HEK293T (cell line): ENCODE results near the gene RYR3.

Experiments
- ARNT ChIP-seq: fragments of 450-650 bp; IDR thresholded peaks from 2 replicates; pipeline ENCODE4 v1.6.1; 2017; ENCODE audit warnings: mild to moderate bottlenecking
- BHLHE40 ChIP-seq: fragments of 450-650 bp; IDR thresholded peaks from 2 replicates; pipeline ENCODE4 v1.6.1; 2016; ENCODE audit warnings: mild to moderate bottlenecking, moderate library complexity, borderline replicate concordance

DNA sequence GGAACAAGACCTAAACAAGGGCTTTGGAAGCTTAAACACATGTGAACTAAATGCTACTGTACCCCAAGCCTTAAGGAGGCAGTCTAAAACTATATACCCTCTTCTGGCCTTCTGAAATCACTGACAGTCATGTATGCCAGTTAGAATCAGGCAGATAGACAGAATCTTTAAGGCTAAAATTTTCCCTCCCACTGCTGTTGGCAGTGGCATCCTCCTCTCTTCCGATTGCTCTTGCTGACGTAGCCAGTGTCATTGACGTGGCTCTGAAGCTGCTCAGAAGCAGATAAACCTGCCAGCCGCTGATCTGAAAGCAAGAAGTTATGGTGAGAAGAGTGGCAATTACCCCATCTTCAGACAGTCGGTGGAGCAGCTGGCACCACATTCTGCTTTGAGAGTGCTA, 3.3 kb downstream of the RYR3 start:
- TF ChIP-seq ARNT: no peak
- TF ChIP-seq BHLHE40: no peak
